CD1c-positive myeloid dendritic cell (primary cell): ENCODE measurements around the gene AOPEP.
"Not testable (repeated sequence)": the region's sequence is repeated elsewhere in the genome, so short reads cannot be mapped to it uniquely, and the experiment has no call there.

Source experiments
- DNase-seq: peaks from one replicate; pipeline ENCODE4 v3.0.0-alpha.2; 2016; ENCODE audit errors: extremely low spot score

The AOPEP gene

DNA sequence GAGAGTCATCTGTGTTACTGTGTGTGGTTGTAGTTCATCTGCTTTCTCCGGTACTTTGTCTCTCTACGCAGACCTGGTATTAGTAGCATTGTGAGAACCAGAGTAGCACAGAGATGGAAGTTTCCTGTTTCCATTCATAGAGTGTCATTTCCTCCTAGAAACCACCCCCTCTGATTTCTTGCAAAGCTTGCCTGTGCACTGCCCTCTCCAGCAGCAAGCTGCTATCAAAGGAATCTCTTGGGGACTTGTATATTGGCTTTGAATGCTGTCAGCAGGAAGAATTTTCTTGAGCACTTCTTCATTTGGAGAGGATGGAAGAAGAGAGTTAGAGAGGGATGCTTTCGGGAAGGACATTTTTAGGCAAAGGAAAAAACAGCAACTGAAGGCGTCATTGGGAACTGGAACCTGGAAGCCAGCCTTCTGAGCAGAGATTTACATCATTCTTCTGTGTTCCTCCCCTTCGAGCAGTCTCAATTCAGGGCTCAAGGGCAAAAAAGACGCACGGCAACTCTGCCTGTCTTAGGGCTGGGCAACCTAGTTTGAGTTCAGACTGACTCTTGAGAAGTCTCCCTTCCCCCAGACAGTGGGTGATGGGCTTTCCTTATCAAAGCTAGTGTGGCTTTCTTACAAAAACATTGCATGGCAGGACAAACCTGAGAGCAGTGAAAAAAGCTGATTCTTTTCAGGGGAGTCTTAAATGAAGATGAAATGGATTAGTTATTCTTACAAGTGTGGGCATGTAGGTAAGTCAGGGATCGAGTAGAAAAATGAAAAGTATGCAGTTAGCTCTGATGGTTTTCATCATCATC lies 226.3 kb downstream of the AOPEP start:
- DNase-seq, result no peak

DNA sequence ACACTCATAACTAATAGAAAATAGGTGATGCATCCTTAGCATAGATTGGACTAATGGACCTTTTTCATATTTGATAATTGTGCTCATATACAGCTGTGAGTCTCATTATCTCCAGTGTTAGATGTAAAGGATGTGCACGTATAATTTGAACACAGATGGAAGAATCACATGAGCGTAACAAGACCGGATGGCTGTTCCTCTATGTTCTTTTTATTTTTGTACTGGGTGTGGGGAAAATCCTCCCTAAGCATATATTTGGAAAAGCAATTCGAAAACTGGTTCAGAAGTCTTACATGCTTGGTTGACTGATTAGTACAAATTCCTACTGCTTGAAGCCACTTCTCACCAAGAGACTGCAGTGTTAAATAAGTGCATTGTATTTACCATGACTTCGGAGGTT lies 230.2 kb downstream of the AOPEP start:
- no peak for DNase-seq

DNA sequence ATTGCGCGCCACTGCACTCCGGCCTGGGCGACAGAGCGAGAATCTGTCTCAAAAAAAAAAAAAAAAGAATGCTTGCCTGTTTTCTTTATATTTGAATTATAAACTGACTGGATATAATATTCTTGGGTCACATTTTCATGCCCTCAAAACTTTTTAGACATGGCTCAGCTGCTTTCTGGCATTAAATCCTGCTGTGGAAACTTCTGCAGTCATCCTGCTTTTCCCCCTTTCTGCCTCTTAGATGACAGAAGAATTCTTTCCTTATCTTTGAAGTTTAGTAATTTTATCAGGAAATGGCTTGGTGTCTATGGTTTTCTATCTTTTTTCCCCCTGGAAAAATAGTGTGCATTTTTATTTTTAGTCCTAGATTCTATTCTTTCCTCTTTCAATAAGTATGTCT lies 234.5 kb downstream of the AOPEP start:
- no peak for DNase-seq

DNA sequence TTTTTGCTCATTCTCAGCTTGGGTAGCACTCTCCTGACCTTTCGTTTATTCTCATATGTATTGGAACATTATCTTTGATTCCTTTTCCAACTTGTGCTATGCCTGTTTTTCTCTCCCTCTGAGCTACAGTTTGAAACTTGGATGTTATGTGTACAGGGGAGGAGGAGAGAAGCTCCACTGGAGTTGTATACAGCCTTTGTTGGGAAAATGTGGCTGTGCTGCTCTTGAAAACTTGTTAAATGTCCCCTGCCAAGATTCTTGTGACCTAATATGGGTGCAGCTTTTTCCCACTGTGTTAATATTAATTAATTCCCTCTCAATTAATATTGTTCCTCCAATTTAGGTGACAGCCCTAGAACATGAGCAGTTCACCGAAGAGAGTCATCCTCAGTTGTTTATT lies 235.4 kb downstream of the AOPEP start:
- DNase-seq, result no peak

DNA sequence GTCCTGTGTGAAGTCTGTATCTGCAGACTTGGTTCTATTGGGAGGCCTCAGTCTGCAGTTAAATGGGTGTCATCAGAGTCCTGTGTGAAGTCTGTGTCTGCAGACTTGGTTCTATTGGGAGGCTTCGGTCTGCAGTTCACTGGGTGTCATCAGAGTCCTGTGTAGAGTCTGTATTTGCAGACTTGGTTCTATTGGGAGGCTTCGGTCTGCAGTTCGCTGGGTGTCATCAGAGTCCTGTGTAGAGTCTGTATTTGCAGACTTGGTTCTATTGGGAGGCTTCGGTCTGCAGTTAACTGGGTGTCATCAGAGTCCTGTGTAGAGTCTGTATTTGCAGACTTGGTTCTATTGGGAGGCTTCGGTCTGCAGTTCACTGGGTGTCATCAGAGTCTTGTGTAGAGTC lies 239.1 kb downstream of the AOPEP start:
- not testable (repeated sequence) for DNase-seq

DNA sequence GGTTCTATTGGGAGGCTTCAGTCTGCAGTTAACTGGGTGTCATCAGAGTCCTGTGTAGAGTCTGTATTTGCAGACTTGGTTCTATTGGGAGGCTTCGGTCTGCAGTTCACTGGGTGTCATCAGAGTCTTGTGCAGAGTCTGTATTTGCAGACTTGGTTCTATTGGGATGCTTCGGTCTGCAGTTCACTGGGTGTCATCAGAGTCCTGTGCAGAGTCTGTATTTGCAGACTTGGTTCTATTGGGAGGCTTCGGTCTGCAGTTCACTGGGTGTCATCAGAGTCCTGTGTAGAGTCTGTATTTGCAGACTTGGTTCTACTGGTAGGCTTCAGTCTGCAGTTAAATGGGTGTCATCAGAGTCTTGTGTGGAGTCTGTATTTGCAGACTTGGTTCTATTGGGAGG lies 239.5 kb downstream of the AOPEP start:
- DNase-seq, result not testable (repeated sequence)

DNA sequence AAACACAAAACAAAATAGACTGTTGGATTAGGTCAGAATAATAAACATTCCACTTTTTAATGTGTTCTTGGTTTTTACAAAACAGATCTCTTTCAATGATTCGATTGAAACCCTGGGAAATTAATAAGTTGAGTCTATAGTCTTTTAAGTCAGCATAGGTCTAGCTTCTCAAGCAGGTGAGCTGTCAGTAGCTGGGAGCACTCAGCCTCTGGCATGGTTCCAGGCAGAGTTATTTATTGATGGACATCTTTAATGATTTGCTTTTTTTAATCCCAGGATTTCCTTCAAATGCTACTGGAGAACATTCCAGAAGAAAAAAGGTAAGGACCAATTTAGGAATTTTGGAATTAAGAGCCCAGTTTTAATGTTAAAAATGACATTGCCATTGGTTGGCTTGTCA lies 241.0 kb downstream of the AOPEP start:
- DNase-seq, result no peak

DNA sequence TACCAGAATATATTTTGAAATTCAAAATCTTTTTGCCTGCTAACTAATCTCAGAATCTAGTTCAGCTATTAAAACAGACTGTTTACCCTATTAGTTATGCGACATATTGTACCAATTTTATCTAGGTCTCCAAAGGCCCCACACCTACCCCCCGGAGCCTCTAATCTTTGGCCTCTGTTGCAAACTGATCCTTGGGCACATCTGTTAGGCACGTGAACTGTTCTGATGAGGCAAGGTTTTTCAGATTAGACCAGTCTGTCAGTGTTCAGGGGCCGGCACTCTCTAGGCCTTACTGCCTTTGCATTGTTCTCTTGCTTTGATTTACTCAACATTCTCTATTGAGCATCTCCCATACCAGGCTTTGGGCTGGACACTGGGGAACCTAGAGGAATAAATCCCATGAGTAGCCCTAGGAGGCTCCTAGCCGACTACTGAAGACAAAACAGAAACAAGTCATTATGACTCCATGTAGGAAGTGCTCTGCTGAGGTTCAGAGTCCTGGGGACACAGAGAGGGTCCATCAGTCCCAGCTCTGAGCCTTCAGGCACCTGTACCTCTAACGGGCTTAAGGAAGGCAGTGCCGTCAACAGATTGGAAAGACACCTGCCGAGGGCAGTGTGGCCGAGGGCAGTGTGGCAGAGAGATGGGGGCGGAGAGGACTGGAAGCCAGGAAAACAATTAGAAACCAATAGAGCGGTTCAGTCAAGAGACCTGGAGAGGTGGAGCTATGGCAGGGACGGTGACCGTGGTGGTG lies 245.1 kb downstream of the AOPEP start:
- DNase-seq, result no peak

DNA sequence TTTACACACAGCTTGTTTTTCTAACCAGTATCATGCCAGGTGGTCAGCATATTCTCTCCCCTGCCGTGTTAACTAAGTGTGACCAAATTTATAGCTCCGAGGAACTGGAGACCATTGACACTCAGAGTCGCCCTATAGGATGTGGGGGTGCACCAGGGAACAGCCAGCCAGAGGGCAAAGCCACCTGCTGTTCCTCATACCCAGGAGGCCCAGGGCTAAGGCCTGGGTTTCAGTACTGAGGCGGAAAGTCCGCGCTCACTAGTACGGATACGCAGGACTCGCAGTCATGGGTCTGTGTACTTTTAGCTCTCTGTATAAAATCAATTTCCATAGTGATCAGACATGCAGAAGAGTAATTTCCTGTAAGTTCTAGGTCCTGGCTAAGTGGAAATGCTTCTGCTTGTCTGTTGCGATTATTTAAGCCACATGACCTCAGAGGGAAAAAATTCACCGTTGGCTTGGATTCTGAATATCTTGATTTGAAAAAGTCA lies 247.0 kb downstream of the AOPEP start:
- DNase-seq, result no peak

DNA sequence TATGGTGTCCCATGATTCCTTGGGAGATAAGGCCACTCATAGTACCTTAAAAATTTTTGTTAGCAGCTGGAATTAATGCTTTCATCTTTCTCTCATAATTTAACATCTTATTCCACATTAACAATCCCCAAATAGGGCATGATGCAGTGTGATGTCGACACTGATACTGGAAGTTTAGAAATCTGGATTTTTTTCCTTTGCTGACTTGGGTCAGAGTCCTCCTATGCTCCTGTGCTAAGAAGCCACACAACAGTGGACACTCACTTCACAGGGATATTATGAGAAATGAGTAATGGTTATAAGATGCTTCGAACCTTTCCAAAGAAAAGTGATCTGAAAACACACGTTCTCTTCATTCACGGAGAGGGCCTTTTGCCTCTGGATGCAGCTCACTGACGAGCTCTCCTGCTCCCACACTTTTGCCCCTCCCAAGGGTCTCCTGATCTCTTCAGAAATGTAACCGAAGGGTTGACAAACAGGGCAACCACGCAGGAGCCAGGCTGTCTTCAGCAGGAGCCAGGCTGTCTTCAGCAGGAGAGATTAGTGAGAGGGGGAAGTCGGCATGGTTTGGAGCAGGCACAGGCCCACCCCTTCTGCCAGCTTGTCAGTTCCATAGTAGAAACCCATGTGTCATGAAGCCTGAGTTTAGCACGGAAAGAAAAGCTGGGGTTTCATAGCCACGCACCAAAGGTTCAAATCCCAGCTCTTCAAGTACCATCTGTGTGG lies 247.8 kb downstream of the AOPEP start:
- DNase-seq, result no peak

DNA sequence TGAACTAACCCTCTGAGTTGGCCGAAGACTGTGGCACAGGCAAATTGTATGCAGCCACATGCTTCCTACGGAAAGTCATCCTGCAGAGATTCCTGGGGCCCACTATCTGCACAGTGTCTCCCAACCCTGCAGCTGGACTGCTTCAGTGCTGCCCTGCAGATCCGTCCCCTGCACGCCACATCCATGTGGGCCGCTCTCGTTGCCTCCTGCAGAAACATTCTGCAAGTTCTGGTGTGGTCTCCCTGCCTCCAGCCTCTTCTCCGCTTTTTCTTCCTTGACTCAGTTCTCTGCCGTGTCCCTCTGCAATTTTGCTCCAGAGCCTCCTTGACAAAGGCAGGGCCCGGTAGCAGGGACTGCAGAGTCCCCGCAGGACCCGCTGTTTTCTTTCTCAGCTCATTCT lies 249.0 kb downstream of the AOPEP start:
- DNase-seq, result no peak

DNA sequence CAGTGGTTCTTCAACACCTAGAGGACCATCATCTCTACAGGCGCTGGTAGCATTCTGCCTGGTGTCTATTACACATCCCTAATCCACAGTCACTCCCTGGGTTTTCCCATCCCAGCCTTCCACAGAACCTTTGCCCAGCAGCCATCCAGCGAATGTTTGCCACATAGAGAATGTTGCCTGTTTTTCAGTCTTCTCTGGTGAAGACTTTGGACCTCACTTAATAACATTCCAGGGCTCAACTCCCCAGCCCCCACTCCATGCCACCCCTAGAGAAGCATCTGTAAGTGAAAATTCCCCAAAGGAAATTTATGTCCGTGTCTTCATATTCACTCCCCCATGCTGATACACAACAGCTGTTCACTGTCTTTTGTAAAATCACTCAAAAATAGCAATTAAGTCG lies 249.6 kb downstream of the AOPEP start:
- no peak for DNase-seq

DNA sequence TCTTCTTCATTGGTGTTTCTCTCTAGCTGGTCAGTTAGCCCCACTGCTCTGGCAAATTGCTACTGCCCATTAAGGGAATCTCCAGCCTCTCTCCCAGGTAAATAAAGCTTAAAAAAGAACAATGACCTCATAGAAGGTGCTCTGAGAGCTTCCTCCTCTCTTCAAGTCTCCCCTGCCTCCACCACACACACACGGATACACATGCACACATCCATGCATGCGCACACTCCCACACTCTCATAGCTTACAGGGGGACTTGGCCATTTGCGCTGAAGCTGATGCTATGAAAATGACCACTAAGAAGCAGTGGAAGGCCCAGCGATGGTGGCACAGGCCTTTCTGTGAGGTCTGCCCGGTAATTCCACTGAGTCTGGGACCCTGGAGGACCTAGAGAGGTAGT lies 250.9 kb downstream of the AOPEP start:
- no peak for DNase-seq

DNA sequence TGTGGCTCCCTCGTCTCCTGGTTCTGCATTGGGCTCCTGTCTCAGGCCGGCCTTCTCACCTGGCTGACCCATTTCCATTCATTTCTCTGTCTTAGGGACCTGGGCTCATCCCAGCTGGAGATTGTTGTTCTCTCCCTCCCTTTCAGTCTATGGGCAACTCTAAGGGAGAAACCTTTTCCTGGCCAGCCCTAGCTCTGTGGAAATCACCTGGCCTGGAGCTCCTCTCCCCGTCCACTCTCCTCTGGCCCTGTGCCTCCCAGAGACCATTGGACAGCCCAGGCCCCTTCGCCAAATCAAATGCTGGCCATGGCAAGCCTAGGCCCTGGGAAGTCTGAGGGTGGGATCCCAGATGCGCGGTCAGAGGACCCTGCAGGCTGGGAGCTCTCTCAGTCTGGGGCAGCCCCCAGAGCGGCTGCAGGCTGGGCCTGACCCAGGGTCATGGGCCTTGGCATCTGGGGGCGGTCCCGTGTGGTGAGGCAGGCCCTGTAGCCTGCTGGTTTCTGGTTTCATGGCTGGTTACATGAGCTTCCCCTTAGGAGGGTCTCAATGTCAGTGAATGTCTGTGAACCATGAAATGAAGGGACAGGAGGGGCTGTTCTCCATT lies 253.5 kb downstream of the AOPEP start:
- no peak for DNase-seq

DNA sequence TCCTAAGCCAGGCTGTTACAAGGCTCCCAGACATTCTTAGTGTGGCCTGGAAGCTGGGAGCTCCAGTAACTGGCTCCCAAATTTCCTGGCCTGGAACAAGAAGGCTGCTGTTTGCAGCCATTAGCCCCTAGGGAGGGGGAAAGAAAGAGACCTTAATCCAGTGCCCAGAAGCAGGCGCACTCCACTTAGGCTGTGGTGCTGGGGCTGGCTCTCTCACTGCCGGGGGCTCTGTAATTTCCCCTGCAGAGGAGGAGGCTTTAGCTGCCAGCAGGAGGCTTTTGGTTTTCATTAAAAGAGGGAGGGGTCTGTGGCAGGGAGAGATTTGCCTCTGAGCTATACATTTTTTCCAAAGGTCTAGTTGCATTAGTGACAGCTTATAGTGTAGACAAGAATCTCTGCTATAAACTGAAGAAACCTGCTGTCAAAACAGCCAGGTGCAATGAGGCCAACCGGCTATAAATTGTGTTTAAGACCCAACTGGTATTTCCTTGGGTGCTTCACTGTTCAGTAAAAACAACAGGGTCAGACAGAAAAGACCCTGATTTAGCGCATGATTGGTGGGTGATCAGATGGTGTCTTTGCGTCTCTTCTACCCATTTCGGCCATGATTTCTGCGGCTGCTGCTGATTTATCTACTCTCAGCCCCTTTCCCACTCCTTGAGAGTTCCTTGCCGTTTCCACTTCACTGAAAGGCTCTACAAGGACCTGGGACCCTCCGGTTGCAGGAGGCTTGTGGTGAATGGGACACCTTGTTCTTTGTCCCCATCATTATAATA lies 254.6 kb downstream of the AOPEP start:
- no peak for DNase-seq

DNA sequence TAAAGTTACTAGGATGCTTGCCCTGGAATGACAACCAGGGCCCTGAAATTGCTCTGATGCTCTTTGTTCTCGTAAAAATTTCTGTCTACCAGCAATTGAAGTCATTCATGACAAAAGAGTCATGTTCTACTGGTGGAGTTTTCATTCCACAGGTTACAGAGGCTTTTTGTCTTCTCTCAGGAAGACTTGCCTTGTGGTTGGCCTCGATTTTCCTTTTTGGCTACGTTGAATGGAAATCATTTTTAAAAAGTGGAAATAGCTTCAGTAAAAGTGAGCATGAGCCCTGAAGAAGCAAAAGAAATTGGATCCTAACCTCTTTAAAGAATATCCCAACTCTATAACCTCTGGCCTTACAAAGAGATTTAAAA lies 255.2 kb downstream of the AOPEP start:
- no peak for DNase-seq

DNA sequence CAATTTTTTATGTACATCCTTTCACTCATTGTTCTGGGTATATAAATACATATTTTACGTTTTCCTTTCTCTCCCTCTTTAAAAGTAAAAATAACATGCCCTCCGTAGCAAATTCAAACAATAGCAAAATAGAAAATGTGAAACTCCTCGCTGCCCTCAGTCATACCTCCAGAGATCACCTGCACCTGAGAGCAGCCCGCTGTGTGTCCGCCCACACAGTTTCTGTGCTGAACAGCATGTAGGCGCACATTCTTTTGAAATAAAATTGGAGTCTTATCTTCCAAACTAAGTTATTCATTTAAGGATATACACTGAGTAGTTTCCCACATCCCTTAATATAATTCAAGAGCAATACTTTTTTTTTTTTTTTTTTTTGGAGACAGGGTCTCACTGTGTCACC lies 255.7 kb downstream of the AOPEP start:
- no peak for DNase-seq

DNA sequence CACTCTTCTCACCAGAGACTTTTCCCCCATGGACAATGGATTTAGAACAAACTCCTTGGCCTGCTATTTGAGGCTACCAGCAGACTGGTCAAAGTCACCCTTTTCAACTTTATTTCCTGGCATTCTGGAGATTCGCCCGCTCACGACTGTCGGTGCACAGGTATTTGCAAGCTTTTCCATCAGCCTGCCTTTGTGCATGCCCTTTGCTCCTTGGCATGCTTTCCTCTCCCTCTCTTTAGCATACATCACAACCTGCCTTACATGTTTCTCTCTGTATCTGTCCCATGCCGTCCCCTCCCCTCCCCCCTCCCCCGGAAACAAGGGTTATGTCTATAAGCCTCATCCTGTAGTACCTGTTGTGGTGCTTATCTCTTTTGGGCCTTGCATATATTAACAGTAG lies 257.1 kb downstream of the AOPEP start:
- no peak for DNase-seq

DNA sequence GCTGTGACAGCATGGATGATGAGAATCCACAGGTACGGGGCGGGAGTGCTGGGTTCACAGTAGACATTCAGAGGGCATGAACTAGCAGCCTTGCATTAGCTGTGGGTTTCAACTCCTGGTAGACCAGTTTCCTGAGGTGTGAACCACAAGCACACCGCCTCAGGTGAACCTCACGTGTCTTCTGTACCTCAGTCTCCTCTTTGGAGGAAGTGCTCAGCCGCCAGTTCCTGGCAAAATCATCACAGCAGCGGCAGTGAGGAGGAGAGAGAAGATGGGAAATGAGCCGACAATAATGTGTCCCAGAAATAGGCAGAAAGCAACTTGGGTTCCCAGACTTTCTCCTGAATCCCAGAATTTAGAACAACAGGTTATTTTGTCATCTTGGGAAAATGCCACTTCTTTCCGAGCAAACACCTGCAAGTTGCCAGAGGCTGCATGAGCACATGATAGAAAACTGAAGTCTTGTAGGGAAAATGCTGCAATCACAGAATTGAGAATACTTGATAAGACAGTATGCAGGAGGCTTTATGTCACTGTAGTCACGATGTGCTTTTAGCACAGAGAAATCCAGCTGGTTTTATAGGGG lies 258.5 kb downstream of the AOPEP start:
- no peak for DNase-seq

DNA sequence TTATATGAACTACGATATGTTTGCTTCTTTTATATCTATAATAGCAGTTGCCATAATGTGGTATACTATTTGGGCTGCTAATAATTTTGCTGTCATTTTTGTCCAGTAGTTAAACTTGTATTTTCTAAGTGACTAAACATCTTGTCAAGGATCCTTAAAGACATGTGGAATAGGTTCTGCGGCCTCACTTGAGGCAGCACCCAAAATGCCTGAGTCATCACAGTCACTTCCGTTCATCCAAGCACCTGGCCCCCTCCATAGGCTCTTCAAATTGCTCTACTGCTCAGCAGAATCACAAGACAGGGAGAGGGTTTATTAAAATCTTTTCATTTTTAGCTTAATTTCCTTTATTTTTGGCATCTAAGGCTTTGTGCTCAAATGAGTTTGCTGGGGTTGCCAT lies 259.1 kb downstream of the AOPEP start:
- no peak for DNase-seq

DNA sequence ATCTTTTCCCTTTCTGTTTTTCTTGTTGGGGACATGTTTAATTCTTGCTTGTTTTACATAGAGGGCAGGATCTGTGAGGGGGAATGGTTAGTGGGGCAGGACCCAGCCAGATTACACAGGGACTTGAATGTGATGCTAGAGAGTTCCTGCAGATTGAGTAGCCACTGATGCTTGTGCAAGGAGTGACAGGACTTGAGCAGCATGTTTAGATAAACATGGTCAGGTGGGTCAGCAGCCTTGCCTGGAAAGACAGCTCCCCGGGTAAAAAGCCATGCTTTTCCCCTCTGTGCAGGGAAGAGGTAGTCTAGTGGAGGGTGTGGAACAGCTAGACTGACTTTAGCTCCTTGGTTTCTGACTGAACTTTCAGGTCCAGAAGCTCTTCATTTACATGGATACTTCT lies 261.2 kb downstream of the AOPEP start:
- DNase-seq, result no peak
